Astrocyte (in vitro differentiated cells and primary cell): Measurements from ENCODE around the gene IRS1. TPM values are rescaled to one million over a fixed set of nuclear protein-coding genes. Genes with fewer than 3 reads are reported as not detected.
A peak's percentile ranks its signal among the peaks of the same experiment; 100 is the strongest.

Experiments
- DNase-seq: peaks from one replicate; pipeline ENCODE4 v3.0.0-alpha.2; 2010; ENCODE audit warnings: low read depth
- FAIRE-seq: peaks from 2 replicates; lab custom pipeline; 2011; peaks lifted over from hg19 to GRCh38; lab: Jason Lieb, UNC
- H2AFZ ChIP-seq: 2 replicates; pipeline ENCODE4 v1.6.0; 2012; ENCODE audit warnings: low read depth, low read length, inconsistent platforms
- H3K27ac ChIP-seq: 2 replicates; pipeline ENCODE4 v1.5.1; 2011; ENCODE audit warnings: low read depth, low read length, inconsistent platforms
- H3K27me3 ChIP-seq: 2 replicates; pipeline ENCODE4 v1.6.0; 2011; ENCODE audit warnings: low read length, inconsistent platforms; ENCODE audit not compliant: insufficient read depth
- H3K36me3 ChIP-seq: 2 replicates; pipeline ENCODE4 v1.5.1; 2011; ENCODE audit warnings: low read length, inconsistent platforms; ENCODE audit not compliant: insufficient read depth
- H3K4me1 ChIP-seq: 2 replicates; pipeline ENCODE4 v1.5.1; 2011; ENCODE audit warnings: low read length, inconsistent platforms; ENCODE audit not compliant: insufficient read depth
- H3K4me2 ChIP-seq: 2 replicates; pipeline ENCODE4 v1.6.0; 2012; ENCODE audit warnings: low read length, inconsistent platforms
- H3K4me3 ChIP-seq: 2 replicates; pipeline ENCODE4 v1.5.1; 2011; ENCODE audit warnings: low read depth, mild to moderate bottlenecking, low read length, inconsistent platforms; ENCODE audit not compliant: insufficient read depth
- H3K79me2 ChIP-seq: 2 replicates; pipeline ENCODE4 v1.6.0; 2012; ENCODE audit warnings: mild to moderate bottlenecking, low read length, inconsistent platforms; ENCODE audit not compliant: insufficient read depth
- H3K9ac ChIP-seq: 2 replicates; pipeline ENCODE4 v1.6.0; 2012; ENCODE audit warnings: mild to moderate bottlenecking, low read length, inconsistent platforms
- H3K9me3 ChIP-seq: 2 replicates; pipeline ENCODE4 v1.5.1; 2012; ENCODE audit warnings: low read depth, mild to moderate bottlenecking, low read length, inconsistent platforms; ENCODE audit not compliant: insufficient read depth
- H4K20me1 ChIP-seq: 2 replicates; pipeline ENCODE4 v1.6.0; 2012; ENCODE audit warnings: low read length, inconsistent platforms; ENCODE audit not compliant: insufficient read depth
- H3K27ac Mint-ChIP-seq: one replicate; pipeline ENCODE4 v1.8.0; 2021; ENCODE audit warnings: mild to moderate bottlenecking, mixed read lengths; ENCODE audit not compliant: unreplicated experiment
- H3K27me3 Mint-ChIP-seq: one replicate; pipeline ENCODE4 v1.8.0; 2021; ENCODE audit warnings: low read depth, mixed read lengths; ENCODE audit not compliant: unreplicated experiment
- H3K36me3 Mint-ChIP-seq: one replicate; pipeline ENCODE4 v1.8.0; 2021; ENCODE audit warnings: low read depth, mixed read lengths; ENCODE audit not compliant: unreplicated experiment
- H3K4me1 Mint-ChIP-seq: one replicate; pipeline ENCODE4 v1.8.0; 2021; ENCODE audit warnings: low read depth, mixed read lengths; ENCODE audit not compliant: unreplicated experiment
- H3K4me3 Mint-ChIP-seq: one replicate; pipeline ENCODE4 v1.8.0; 2021; ENCODE audit warnings: mild to moderate bottlenecking, moderate library complexity, mixed read lengths; ENCODE audit not compliant: unreplicated experiment
- H3K9me3 Mint-ChIP-seq: one replicate; pipeline ENCODE4 v1.8.0; 2021; ENCODE audit warnings: mild to moderate bottlenecking, mixed read lengths; ENCODE audit not compliant: unreplicated experiment
- EZH2 ChIP-seq: IDR thresholded peaks from 2 replicates; pipeline ENCODE4 v1.6.1; 2012; ENCODE audit warnings: mild to moderate bottlenecking, low read length, inconsistent platforms; ENCODE audit not compliant: insufficient read depth
- total RNA-seq: library from RNA; stranded (reverse); gene quantifications from 2 replicates; pipeline ENCODE4 v1.2.1, GENCODE V29; 2021
- TF ChIP-seq, protein P1 (sequence below): IDR thresholded peaks from 2 replicates; pipeline ENCODE4 v1.5.1; 2011; ENCODE audit warnings: low read depth, mild to moderate bottlenecking, inconsistent platforms, low read length, moderate library complexity; ENCODE audit not compliant: insufficient read depth

The IRS1 gene
- total RNA-seq, 1 donor from 2014 or later = 45.0 TPM

GRCh38 chr2:226796012-226796839, 3.4 kb downstream of the IRS1 start:
- Histone ChIP-seq H4K20me1 (peaks cover 40% of the 10 kb centered on the region), H3K4me1 (peaks cover 53% of the 10 kb centered on the region), H3K27me3 (no peaks in the 10 kb centered on the region), H3K4me2 (peak overlapping the region; percentile 82), H3K36me3 (peaks cover 3% of the 10 kb centered on the region), H3K4me3 (peak overlapping the region; percentile 61), H2AFZ (no peak overlapping the region), H3K79me2 (peaks cover 83% of the 10 kb centered on the region), H3K9me3 (no peaks in the 10 kb centered on the region), H3K27ac (peak overlapping the region; percentile 7), H3K9ac (peak overlapping the region; percentile 84)
- H3K9me3 Mint-ChIP-seq = no peaks in the 10 kb centered on the region
- DNase-seq (no peak), FAIRE-seq (no peak)
- TF ChIP-seq, protein P1, sequence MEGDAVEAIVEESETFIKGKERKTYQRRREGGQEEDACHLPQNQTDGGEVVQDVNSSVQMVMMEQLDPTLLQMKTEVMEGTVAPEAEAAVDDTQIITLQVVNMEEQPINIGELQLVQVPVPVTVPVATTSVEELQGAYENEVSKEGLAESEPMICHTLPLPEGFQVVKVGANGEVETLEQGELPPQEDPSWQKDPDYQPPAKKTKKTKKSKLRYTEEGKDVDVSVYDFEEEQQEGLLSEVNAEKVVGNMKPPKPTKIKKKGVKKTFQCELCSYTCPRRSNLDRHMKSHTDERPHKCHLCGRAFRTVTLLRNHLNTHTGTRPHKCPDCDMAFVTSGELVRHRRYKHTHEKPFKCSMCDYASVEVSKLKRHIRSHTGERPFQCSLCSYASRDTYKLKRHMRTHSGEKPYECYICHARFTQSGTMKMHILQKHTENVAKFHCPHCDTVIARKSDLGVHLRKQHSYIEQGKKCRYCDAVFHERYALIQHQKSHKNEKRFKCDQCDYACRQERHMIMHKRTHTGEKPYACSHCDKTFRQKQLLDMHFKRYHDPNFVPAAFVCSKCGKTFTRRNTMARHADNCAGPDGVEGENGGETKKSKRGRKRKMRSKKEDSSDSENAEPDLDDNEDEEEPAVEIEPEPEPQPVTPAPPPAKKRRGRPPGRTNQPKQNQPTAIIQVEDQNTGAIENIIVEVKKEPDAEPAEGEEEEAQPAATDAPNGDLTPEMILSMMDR = no peak
- no peak for TF ChIP-seq EZH2
- peaks cover 29% of the 10 kb centered on the region for H3K36me3 Mint-ChIP-seq
- no peak overlapping the region for H3K27ac Mint-ChIP-seq
- H3K27me3 Mint-ChIP-seq = no peaks in the 10 kb centered on the region
- H3K4me3 Mint-ChIP-seq = peak overlapping the region; percentile 79
- peaks cover 23% of the 10 kb centered on the region for H3K4me1 Mint-ChIP-seq

GRCh38 chr2:226795281-226796011, 4.2 kb downstream of the IRS1 start:
- Mint-ChIP-seq H3K27me3 (no peaks in the 10 kb centered on the region), H3K36me3 (peaks cover 29% of the 10 kb centered on the region), H3K27ac (no peak overlapping the region), H3K9me3 (no peaks in the 10 kb centered on the region), H3K4me1 (peaks cover 25% of the 10 kb centered on the region), H3K4me3 (peak overlapping the region; percentile 92)
- H2AFZ ChIP-seq = no peak overlapping the region
- no peak for FAIRE-seq
- TF ChIP-seq, protein P1 = no peak
- TF ChIP-seq EZH2 = no peak
- H3K36me3 ChIP-seq = peaks cover 3% of the 10 kb centered on the region
- peaks cover 91% of the 10 kb centered on the region for H3K79me2 ChIP-seq
- H3K9ac ChIP-seq = peak overlapping the region; percentile 84
- no peaks in the 10 kb centered on the region for H3K27me3 ChIP-seq
- no peak for DNase-seq
- H3K4me1 ChIP-seq = peaks cover 51% of the 10 kb centered on the region
- peaks cover 40% of the 10 kb centered on the region for H4K20me1 ChIP-seq
- peak overlapping the region; percentile 87 for H3K27ac ChIP-seq
- H3K9me3 ChIP-seq = no peaks in the 10 kb centered on the region
- H3K4me3 ChIP-seq = peak overlapping the region; percentile 61
- H3K4me2 ChIP-seq = peak overlapping the region; percentile 82
